ENCODE data around the gene DNAJB4.
"Not testable (repeated sequence)": the region's sequence is repeated elsewhere in the genome, so short reads cannot be mapped to it uniquely, and the experiment has no call there.

The DNAJB4 gene

DNA sequence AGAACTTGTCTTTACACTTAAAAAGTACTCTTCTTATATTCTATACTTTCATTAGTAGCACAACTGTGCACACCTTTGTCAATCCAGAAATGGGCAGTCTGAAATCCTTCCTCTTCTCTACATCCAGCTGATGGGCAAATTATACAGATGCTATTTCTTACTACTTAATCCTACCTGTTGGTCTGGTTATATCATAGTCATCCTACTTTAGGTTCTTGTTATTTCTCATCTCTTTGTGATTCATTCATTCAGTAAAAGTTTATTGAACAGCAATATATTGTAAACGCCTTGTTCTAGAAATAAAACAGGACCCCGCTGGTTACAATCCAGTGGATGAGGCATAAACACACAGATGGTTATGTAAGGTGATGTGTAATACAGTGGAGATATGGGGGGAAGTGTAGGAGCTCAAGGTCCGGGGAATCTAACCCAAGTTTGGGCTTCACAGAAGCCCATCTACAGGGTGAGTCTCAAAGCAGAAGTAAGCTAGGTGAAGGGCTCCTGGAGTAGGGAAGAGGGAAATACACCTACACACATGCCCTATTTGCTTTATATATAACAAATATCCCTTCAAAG, 14.0 kb upstream of the DNAJB4 start:
- DNase-seq (ENCODE audit: low read depth in 2 of 2), result no peak

DNA sequence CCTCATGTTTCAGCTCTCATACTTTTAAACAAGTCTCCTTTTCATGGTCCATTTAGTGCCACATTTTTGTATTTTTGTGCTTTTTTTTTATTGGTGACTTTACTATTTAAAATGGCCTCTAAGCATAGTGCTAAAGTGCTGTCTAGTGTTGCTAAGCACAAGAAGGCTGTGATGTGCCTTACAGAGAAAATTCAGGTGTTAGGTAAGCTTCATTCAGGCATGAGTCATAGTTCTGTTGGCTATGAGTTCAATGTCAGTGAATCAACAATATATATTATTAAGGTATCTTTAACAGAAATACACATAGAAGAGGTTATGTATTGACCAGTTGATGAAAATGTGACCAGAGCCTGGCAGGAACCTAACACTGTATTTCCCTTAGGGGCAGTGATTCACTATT, 13.1 kb upstream of the DNAJB4 start:
- no peak for DNase-seq (ENCODE audit: low read depth in 2 of 2)

DNA sequence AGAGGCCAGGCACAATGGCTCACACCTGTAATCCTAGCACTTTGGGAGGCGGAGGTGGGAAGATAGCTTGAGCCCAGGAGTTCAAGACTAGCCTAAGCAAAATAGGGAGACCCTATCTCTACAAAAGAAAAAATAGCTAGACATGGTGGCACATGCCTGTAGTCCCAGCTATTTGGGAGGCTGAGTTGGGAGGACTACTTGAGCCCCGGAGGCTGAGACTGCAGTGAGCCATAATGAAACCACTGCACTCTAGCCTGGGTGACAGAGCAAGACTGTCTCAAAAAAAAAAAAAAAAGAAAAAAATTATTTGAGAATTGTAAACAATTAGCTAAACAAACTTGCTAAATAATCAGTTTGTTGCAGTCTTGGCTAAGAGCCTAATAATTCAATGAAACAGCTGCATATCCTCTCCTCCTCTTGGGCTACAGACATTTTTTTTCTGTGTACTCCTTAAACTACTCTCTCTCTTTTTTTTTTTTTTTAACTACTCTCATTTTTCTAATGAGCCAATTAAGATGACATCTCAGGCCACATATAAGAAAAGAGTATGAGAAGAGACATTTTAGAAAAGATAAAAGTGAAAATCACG, 10.5 kb upstream of the DNAJB4 start:
- no peak for DNase-seq (ENCODE audit: low read depth in 2 of 2)

GRCh38 chr1:77996734-77997133, 8.0 kb upstream of the DNAJB4 start:
- no peak for DNase-seq (ENCODE audit: low read depth in 2 of 2)

- not testable (repeated sequence) for DNase-seq (ENCODE audit: low read depth in 2 of 2)
Measured at GRCh38 chr1:78000536-78000935, 4.2 kb upstream of the DNAJB4 start.

GRCh38 chr1:78003070-78003746, 1.5 kb upstream of the DNAJB4 start:
- DNase-seq (ENCODE audit: low read depth in 2 of 2), result no peak

DNA sequence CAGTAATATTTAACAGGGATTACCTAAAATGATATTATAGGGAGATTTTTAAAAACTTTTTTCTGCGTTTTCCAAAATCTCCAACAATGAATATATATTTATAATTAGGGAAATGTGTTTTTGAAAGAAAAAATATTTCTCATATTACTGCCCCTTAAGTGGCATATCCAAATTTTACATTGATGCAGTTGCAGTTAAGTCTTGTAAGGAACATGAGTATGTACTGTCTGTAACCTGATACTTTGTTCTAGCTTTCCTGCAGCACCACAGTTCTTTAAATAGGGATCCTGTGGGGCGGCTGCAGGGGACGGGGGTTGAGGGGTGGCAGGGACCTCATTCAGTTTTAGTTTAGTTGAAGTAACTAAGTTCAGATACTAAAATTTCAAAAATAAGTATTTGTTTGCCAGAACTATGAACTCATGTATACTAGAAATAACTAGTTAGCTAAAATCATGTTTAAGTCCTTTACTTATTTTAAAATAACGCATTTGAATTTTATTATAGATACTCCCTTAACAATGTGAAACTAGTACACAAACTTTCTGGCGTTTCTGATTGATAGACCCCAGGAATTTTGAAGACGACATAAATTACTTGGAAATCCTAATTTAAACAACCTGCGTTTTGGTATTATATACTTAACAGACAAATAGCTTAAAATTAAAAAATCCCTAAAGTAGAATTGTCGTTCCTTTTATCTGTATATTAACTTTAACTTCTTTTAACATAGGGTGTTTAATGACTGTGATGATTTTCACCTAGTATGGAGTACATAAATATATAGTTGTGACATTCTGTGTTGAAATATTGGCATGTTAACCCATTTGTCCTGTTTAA, 639 bp upstream of the DNAJB4 start:
- DNase-seq (ENCODE audit: low read depth in 2 of 2), result peak; percentile 9 to 19

DNA sequence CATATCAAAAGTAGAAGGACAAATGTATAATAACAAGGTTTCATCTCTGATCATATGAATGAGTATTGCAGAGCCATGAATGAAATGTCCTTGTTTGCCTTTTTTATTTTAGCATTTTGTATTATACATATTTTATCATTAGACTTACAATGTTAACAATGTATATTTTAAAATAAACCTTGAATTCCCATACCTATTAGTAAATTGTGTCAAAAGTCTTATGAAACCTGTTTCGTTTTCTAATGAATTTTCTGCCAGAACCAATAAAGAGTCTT, 646 bp downstream of the DNAJB4 start:
- DNase-seq (ENCODE audit: low read depth in 2 of 2), result no peak

DNA sequence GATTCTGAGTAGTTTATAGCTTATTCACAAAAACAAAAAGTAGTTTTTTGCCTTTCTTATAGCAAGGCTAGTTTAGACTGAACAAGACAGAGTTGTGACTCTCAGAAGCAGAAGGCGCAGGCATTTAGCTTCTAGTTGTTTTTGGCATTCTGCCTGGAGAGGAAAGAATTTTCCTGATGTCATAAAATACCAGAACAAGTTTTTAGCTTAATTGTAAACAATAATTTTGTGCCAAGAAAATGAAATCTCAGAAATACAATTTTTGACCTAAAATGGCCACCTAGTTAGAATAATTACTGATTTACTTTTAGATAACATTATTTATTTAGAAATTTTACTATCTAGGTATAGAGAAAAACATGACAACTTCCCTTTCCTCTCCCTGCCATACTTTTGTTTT, 1.0 kb downstream of the DNAJB4 start:
- no peak for DNase-seq (ENCODE audit: low read depth in 2 of 2)

DNA sequence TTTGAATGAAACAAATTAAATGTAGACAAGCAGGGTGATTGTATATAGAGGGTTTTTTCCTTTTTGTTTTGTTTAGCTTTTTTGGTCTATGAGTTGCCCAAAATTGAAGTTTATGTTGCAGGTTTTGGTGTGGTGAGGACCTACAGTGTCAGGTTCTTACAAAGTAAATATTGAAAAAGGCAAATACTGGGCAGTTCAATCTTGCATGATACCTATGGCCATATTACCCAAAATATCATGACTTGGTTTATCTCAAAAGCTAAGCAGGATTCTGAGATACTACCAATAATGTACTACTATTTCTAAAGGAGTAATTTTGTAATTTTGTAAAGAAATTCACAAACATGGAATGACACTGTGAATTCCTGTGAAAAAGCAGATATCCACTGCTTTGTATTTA, 1.8 kb downstream of the DNAJB4 start:
- no peak for DNase-seq (ENCODE audit: low read depth in 2 of 2)

DNA sequence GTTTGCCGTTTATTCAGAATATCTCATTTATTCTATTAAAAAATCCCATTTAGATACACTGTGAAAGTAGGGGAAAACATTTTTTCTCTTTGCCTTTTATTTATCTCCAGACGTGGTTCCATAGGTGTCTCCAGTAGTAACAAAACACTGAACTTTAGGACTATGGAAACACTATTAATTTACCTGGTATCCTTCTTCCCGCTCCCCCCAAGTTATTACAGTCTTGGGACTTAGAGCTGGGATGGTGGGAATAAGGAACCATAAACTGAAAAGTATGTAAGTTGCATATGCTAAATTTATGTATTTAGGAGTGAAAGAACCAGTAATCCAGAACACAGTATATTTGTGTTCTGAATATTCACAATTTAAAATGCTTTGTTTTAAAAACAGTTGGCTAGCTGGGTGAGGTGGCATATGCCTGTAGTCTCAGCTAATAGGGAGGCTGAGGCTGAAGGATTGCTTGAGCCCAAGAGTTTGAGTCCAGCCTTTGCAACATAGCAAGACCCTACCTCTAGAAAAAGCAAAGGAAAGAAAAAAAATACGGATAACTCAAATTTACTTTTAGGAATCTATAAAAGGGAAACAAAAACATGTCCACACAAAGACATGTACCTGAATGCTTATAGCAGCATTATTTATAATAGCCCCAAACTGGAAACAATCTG, 3.1 kb downstream of the DNAJB4 start:
- DNase-seq (ENCODE audit: low read depth in 2 of 2), result no peak

DNA sequence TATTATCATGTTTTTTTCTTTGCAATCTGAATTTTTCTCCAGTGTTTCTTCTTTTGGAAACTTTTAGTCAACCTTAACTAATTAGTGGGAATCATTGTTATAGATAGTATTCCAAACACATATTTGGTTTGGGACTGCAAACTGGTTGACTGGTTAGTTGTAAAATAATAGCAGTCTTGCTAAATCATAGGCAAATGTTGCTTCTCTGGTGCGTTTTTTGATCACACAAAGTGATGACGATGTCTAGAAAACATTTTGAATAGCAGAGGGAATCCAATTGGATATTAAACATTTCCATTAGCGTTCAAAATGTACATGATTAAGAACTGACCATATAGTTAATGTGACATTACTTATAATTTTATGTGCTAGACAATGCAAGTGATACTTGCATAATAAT, 4.5 kb downstream of the DNAJB4 start:
- no peak for DNase-seq (ENCODE audit: low read depth in 2 of 2)

GRCh38 chr1:78009836-78010235, 5.1 kb downstream of the DNAJB4 start:
- DNase-seq (ENCODE audit: low read depth in 2 of 2), result no peak

DNA sequence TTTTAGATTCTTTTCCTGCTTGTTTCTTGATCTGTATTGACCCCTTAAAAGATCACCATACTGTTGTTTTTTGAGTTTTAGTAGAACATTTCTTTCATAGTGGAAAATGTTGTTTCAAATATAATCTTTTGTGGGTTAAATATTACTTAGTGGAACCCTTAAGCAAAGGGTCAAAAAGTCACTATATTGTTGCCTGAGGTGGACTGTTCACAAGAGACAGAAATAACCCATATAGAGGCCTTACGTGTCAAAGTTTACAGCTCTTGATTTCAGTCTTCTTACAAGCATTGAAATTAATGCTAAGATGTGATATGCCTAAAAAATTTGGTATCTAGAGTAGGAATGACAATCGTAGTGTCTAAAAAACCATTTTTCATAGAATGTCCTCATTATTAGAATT, 6.3 kb downstream of the DNAJB4 start:
- no peak for DNase-seq (ENCODE audit: low read depth in 2 of 2)

DNA sequence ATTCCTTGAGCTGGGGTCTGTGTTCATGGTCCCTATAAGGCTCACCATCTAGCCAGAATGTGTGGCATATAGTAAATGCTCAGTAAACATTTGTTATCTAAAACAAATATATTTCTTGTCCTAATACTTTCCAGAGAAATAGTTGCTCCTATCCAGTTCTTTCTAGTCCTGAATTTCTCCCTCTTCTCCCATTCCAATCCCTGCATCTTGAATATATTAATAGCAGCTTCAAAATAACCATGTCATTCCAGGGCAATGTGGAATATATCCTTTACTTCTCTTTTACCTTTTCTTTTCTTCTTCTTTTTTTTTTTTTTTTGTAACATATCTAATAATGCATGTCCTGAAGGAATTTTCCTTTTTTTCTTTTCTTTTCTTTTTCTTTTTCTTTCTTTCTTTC, 10.4 kb downstream of the DNAJB4 start:
- DNase-seq (ENCODE audit: low read depth in 2 of 2), result no peak

DNA sequence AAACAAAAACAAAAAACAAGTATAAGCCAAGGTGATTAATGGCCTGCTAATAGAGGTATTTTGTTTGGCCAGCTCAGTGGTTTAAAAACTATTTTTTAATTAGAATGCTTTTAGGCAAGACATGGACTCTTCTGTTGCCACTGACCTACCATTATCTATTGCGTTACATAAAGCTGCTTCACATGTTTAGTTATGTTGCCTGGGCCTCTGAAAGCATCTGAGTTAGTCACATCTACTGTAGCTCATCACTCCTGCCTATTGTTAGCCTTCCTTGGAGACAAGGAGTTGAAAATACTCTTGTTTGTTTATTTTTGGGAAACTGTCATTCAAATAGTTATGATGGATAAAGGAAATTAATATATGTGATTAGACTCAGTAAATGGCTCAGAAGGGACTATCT, 14.3 kb downstream of the DNAJB4 start:
- DNase-seq (ENCODE audit: low read depth in 2 of 2), result no peak

DNA sequence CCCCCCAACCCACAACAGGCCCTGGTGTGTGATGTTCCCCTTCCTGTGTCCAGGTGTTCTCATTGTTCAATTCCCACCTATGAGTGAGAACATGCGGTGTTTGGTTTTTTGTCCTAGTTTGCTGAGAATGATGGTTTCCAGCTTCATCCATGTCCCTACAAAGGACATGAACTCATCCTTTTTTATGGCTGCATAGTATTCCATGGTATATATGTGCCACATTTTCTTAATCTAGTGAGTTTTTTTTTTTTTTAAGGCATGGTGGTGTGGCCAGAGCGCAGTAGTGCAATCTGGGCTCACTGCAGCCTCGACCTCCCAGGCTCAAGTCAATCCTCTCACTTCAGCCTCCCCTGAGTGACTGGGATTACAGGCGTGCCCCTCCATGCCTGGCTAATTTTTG, 16.4 kb downstream of the DNAJB4 start:
- not testable (repeated sequence) for DNase-seq (ENCODE audit: low read depth in 2 of 2)

DNA sequence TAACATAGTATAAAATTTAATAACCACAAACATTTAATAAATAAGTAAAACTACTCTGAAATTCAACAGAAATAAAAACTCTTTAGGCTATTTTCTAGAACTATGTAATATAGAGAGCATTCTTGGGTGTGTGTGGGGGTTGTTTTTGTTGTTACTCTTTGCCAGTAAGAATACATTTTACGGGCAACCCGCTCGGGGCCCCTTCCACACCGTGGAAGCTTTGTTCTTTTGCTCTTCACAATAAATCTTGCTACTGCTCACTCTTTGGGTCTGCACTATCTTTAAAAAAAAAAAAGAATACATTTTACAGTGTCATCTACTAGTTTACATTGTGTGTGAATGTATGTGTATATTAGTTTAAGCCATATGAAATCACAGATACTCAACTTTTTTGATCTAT, 25.1 kb downstream of the DNAJB4 start:
- no peak for DNase-seq (ENCODE audit: low read depth in 2 of 2)

DNA sequence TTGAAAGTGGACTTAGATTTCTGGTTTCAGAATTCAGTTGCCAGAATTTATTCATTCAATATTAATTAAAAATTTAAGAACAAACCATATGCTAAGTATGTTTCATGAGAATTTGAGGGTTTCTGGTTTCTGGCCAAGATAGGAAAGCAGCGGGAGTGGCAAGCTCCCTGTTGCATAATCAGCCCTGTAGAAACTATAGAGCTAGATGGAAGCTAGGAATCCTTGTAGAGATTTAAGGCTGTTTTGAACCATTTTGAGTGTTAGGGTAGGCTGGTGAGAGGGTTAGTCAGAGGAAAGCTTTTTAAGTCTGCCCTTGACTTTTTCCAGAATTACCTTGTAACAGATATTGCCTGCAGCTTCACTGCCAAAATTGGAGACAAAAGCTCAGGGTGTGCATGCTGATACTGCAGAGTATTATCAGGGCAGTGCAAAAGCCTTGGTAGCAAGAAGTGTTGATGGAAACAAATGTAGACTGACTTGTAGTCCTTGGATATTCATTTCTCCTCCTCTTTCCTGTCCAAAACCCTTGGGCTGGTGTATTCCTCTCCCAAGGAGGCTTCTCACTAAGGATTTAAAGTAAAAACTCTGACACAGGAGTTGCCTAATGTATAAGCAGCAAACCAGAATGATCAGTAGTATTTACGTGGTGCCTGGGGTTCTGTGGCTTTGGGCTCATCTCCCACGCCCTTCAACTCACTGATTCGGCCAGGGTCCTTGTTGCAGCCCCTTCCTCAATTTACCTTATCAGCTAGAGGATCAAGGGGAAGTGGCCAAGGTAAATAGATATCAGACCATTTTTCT, 28.5 kb downstream of the DNAJB4 start:
- no peak for DNase-seq (ENCODE audit: low read depth in 2 of 2)

DNA sequence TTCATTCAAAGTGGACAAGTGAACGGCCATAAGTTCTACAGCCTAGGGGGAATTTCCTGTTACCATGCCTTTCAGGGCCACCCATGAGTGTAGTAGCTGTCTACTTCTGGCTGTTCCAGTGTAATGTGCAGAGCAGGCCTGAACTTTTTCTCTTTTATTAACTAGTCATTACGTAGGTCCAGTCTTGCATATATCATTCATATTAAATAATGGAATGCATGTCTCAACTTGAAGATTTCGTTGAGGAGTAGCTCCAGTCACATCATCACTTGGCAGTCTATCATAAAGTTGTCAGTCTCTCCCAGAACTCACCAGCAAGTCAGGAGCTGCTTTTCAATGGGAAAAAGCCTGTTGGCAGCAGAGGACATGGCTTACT, 29.0 kb downstream of the DNAJB4 start:
- no peak for DNase-seq (ENCODE audit: low read depth in 2 of 2)

- DNase-seq (ENCODE audit: low read depth in 2 of 2), result no peak
Measured at GRCh38 chr1:78035121-78035520, 30.4 kb downstream of the DNAJB4 start.

DNA sequence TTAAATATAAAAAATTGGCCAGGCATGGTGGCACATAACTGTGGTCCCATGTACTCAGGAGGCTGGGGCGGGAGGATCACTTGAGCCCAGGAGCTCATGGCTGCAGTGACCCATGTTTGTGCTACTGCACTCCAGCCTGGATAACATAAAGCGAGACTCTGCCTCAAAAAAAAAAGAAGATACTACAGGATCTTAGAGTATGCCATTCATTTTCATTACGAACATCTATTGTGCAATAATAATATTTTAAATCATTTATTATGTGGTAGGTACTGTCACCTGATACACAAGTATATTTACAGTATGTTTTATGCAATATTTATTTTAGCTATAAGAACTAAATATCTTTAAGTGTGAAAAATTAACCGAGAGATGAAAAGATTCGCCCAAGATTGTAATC, 31.7 kb downstream of the DNAJB4 start:
- DNase-seq (ENCODE audit: low read depth in 2 of 2), result no peak

Measured in stimulated activated CD8-positive, alpha-beta memory T cell treated with anti-CD3 and anti-CD28 coated beads, Interleukin-2, amount 100 ng/mL, for 48 hours (primary cell).